ENCODE results near the gene AKR1C3. TPM values are rescaled to one million over a fixed set of nuclear protein-coding genes. Genes with fewer than 3 reads are reported as not detected.
A peak's percentile ranks its signal among the peaks of the same experiment; 100 is the strongest.
"Not testable (repeated sequence)": the region's sequence is repeated elsewhere in the genome, so short reads cannot be mapped to it uniquely, and the experiment has no call there.

The AKR1C3 gene
- total RNA-seq = 53.5 and 66.2 TPM in 2 replicates
- 31.6 and 54.6 TPM in 2 replicates for polyA plus RNA-seq

GRCh38 chr10:5094265-5095205 lies at the start of gene AKR1C3:
AKR1C3 (plus strand) TSS chr10:5094414; CDS start chr10:5094445, 31 bp downstream.
- DNase-seq (ENCODE audit: low spot score) = peak; percentile 54
- Histone ChIP-seq H3K27ac (peak within 1 kb of the TSS; percentile 44), H3K9me3 (ENCODE audit: low read depth) (no peaks in the 10 kb centered on the region), H4K20me1 (ENCODE audit: insufficient read depth, poor library complexity, severe bottlenecking) (no peaks in the 10 kb centered on the region), H3K4me2 (peak within 1 kb of the TSS; percentile 58), H3K79me2 (no peaks in the 10 kb centered on the region), H3K27me3 (no peaks in the 10 kb centered on the region), H3K4me1 (ENCODE audit: insufficient read depth) (no peaks in the 10 kb centered on the region), H3K9me2 (replicated peaks; ENCODE audit: insufficient read depth) (no peaks in the 10 kb centered on the region), H2AFZ (peak within 1 kb of the TSS; percentile 61), H3K36me3 (replicated peaks; ENCODE audit: insufficient read depth, low read depth) (no peaks in the 10 kb centered on the region), H3K4me3 (no peak within 1 kb of the TSS)
- 64% methylated on average over 9 of the region's 9 CpGs for WGBS (ENCODE audit: low lambda C conversion rate, missing lambda C conversion rate)
- no peak for TF ChIP-seq EZH2phosphoT487 (IDR thresholded peaks at IDR 0.05; ENCODE audit: low read depth, severe bottlenecking, unreplicated experiment)
- TF ChIP-seq CTCF (IDR thresholded peaks at IDR 0.05; ENCODE audit: poor library complexity) = peak; percentile 67

- WGBS (ENCODE audit: low lambda C conversion rate, missing lambda C conversion rate) = 71% methylated on average over 9 of the region's 9 CpGs
Observed at GRCh38 chr10:5045095-5045494, 49.1 kb upstream of the AKR1C3 start.

GRCh38 chr10:5046410-5046809 lies 47.8 kb upstream of the AKR1C3 start:
- Histone ChIP-seq H2AFZ (no peak overlapping the region), H3K9me2 (replicated peaks; ENCODE audit: insufficient read depth) (no peaks in the 10 kb centered on the region), H3K4me1 (ENCODE audit: insufficient read depth) (peaks cover 1% of the 10 kb centered on the region), H3K9me3 (ENCODE audit: low read depth) (no peaks in the 10 kb centered on the region), H3K27ac (no peak overlapping the region), H3K4me3 (no peak overlapping the region), H3K36me3 (replicated peaks; ENCODE audit: insufficient read depth, low read depth) (no peaks in the 10 kb centered on the region), H3K4me2 (no peak overlapping the region), H3K27me3 (no peaks in the 10 kb centered on the region), H4K20me1 (ENCODE audit: insufficient read depth, poor library complexity, severe bottlenecking) (no peaks in the 10 kb centered on the region), H3K79me2 (no peaks in the 10 kb centered on the region)
- no peak for DNase-seq (ENCODE audit: low spot score)
- no peak for TF ChIP-seq CTCF (IDR thresholded peaks at IDR 0.05; ENCODE audit: poor library complexity)
- no peak for TF ChIP-seq EZH2phosphoT487 (IDR thresholded peaks at IDR 0.05; ENCODE audit: low read depth, severe bottlenecking, unreplicated experiment)
- TF ChIP-seq EZH2 (IDR thresholded peaks at IDR 0.05; ENCODE audit: borderline replicate concordance) = no peak
- 86% methylated on average over 6 of the region's 6 CpGs for WGBS (ENCODE audit: low lambda C conversion rate, missing lambda C conversion rate)

More at GRCh38 chr10:5045095-5045494, 49.1 kb upstream of the AKR1C3 start:
- H3K4me1 ChIP-seq (ENCODE audit: insufficient read depth) = peaks cover 5% of the 10 kb centered on the region
- no peaks in the 10 kb centered on the region for H3K27me3 ChIP-seq
- no peaks in the 10 kb centered on the region for H3K9me3 ChIP-seq (ENCODE audit: low read depth)
- TF ChIP-seq EZH2phosphoT487 (IDR thresholded peaks at IDR 0.05; ENCODE audit: low read depth, severe bottlenecking, unreplicated experiment) = no peak
- TF ChIP-seq EZH2 (IDR thresholded peaks at IDR 0.05; ENCODE audit: borderline replicate concordance) = no peak
- no peak for TF ChIP-seq CTCF (IDR thresholded peaks at IDR 0.05; ENCODE audit: poor library complexity)
- H4K20me1 ChIP-seq (ENCODE audit: insufficient read depth, poor library complexity, severe bottlenecking) = no peaks in the 10 kb centered on the region
- no peaks in the 10 kb centered on the region for H3K79me2 ChIP-seq
- no peak overlapping the region for H3K4me2 ChIP-seq
- no peak for DNase-seq (ENCODE audit: low spot score)
- no peak overlapping the region for H3K4me3 ChIP-seq
- no peaks in the 10 kb centered on the region for H3K36me3 ChIP-seq (replicated peaks; ENCODE audit: insufficient read depth, low read depth)
- no peaks in the 10 kb centered on the region for H3K9me2 ChIP-seq (replicated peaks; ENCODE audit: insufficient read depth)
- no peak overlapping the region for H3K27ac ChIP-seq
- H2AFZ ChIP-seq = no peak overlapping the region

- not testable (repeated sequence) for H3K27me3 ChIP-seq; H4K20me1 ChIP-seq (ENCODE audit: insufficient read depth, poor library complexity, severe bottlenecking); DNase-seq (ENCODE audit: low spot score); H2AFZ ChIP-seq; H3K36me3 ChIP-seq (replicated peaks; ENCODE audit: insufficient read depth, low read depth); H3K4me1 ChIP-seq (ENCODE audit: insufficient read depth); H3K4me2 ChIP-seq; H3K9me3 ChIP-seq (ENCODE audit: low read depth); H3K27ac ChIP-seq; H3K4me3 ChIP-seq; H3K9me2 ChIP-seq (replicated peaks; ENCODE audit: insufficient read depth); H3K79me2 ChIP-seq
- 85% methylated on average over 5 of the region's 5 CpGs for WGBS (ENCODE audit: low lambda C conversion rate, missing lambda C conversion rate)
Observed at GRCh38 chr10:5047055-5047454, 47.2 kb upstream of the AKR1C3 start.

Measured in hepatocyte (in vitro differentiated cells).